NT2/D1 (cell line): ENCODE results near the gene DOCK1.

Experiments used
- SUZ12 ChIP-seq: IDR thresholded peaks from 2 replicates; pipeline ENCODE4 v1.6.1; 2011; ENCODE audit not compliant: insufficient read length, insufficient read depth; ENCODE audit errors: extremely low read depth
- YY1 ChIP-seq: IDR thresholded peaks from 2 replicates; pipeline ENCODE4 v1.6.1; 2011; ENCODE audit not compliant: insufficient read length, insufficient read depth

GRCh38 chr10:127161482-127161881, 256.3 kb downstream of the DOCK1 start:
- TF ChIP-seq YY1 (no peak), SUZ12 (no peak)
